A673 (cell line): Measurements from ENCODE around the gene CLEC3B.

Source experiments
- CTCF ChIP-seq: fragments of 300-800, 200-600 bp; sonication (generic); conservative IDR thresholded peaks from 2 replicates; pipeline ENCODE4 v1.5.1; 2017; ENCODE audit warnings: low read depth, mild to moderate bottlenecking, antibody characterized with exemption, low read length, moderate library complexity, mixed read lengths
- EZH2 ChIP-seq: fragments of 200-600 bp; sonication (generic); IDR thresholded peaks from 2 replicates; pipeline ENCODE4 v1.6.1; 2017; ENCODE audit warnings: borderline replicate concordance, low read depth, mild to moderate bottlenecking, mixed read lengths, antibody characterized with exemption, low read length; ENCODE audit not compliant: poor library complexity, severe bottlenecking

GRCh38 chr3:45002139-45002660 lies 23.9 kb upstream of the CLEC3B start:
- TF ChIP-seq EZH2 = no peak
- TF ChIP-seq CTCF = no peak
